ENCODE measurements around the gene GOSR1.
"Not testable (repeated sequence)": the region's sequence is repeated elsewhere in the genome, so short reads cannot be mapped to it uniquely, and the experiment has no call there.

GOSR1 gene

DNA sequence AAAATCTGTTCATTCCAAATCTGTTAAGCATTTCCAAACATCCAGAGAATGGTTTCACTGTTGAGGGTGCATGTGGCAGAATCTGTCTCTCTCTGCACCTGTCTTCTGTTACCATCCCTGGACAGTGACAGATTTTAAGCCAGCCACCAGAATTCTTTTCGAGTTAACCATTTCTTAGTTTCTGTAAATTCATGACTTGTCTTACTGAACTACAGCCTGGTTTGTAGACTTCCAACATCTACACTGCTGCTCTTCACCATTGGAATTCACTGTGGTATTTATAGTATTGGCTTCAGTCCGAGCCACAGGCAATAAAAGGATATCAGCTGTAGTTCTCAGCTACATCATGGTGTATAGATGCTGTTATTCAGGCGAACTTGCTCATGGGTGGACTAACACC is 47.6 kb downstream of the GOSR1 start:
- Histone ChIP-seq H3K36me3 (peaks cover 41% of the 10 kb centered on the region), H3K4me1 (ENCODE audit: control insufficient read depth in 1 of 2, insufficient read depth in 1 of 2, low read depth in 1 of 2, low read length in 1 of 2) (no peaks in the 10 kb centered on the region), H3K27me3 (no peaks in the 10 kb centered on the region), H3K4me3 (ENCODE audit: low read depth in 1 of 2, low read length in 1 of 2) (no peak overlapping the region), H3K27ac (no peak overlapping the region), H3K9me3 (no peaks in the 10 kb centered on the region)
- TF ChIP-seq, protein P1, sequence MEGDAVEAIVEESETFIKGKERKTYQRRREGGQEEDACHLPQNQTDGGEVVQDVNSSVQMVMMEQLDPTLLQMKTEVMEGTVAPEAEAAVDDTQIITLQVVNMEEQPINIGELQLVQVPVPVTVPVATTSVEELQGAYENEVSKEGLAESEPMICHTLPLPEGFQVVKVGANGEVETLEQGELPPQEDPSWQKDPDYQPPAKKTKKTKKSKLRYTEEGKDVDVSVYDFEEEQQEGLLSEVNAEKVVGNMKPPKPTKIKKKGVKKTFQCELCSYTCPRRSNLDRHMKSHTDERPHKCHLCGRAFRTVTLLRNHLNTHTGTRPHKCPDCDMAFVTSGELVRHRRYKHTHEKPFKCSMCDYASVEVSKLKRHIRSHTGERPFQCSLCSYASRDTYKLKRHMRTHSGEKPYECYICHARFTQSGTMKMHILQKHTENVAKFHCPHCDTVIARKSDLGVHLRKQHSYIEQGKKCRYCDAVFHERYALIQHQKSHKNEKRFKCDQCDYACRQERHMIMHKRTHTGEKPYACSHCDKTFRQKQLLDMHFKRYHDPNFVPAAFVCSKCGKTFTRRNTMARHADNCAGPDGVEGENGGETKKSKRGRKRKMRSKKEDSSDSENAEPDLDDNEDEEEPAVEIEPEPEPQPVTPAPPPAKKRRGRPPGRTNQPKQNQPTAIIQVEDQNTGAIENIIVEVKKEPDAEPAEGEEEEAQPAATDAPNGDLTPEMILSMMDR (IDR thresholded peaks at IDR 0.05), result no peak

DNA sequence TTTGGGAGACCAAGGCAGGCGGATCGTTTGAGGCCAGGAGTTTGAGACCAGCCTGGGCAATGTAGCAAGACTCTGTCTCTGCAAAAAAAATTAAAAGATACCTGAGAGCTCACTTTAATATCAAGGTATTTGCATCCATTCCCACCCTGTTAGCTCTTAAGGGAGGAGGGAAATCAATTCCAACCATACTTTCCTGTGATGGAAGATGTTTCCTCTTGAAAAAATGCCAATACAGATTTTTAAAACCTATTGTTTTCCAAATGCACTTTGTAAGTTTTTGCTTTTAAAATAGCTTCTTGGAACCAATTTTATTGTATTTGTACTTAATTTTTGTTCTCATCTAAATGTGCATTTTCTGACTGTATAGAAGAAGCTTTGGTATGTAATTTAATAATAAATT is 49.2 kb downstream of the GOSR1 start:
- Histone ChIP-seq H3K27ac (no peak overlapping the region), H3K9me3 (no peaks in the 10 kb centered on the region), H3K4me1 (ENCODE audit: control insufficient read depth in 1 of 2, insufficient read depth in 1 of 2, low read depth in 1 of 2, low read length in 1 of 2) (no peaks in the 10 kb centered on the region), H3K36me3 (peaks cover 28% of the 10 kb centered on the region), H3K27me3 (no peaks in the 10 kb centered on the region), H3K4me3 (ENCODE audit: low read depth in 1 of 2, low read length in 1 of 2) (no peak overlapping the region)
- TF ChIP-seq, protein P1 (IDR thresholded peaks at IDR 0.05), result no peak

DNA sequence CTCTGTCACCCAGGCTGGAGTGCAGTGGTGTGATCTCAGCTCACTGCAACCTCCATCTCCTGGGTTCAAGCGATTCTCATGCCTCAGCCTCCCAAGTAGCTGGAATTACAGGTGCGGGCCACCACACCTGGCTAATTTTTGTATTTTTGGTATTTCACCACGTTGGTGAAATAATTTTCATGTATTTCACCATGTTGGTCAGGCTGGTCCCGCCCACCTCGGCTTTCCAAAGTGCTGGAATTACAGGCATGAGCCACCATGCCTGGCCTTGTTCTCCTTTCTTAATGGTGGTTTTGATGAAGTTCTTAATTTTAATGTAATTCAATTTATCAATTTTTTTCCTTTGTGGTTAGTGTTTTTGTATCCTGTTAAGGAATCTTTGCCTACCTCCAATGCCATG is 51.5 kb downstream of the GOSR1 start:
- H3K36me3 ChIP-seq; H3K4me3 ChIP-seq (ENCODE audit: low read depth in 1 of 2, low read length in 1 of 2); H3K9me3 ChIP-seq; H3K27ac ChIP-seq; H3K4me1 ChIP-seq (ENCODE audit: control insufficient read depth in 1 of 2, insufficient read depth in 1 of 2, low read depth in 1 of 2, low read length in 1 of 2); H3K27me3 ChIP-seq: not testable (repeated sequence)

DNA sequence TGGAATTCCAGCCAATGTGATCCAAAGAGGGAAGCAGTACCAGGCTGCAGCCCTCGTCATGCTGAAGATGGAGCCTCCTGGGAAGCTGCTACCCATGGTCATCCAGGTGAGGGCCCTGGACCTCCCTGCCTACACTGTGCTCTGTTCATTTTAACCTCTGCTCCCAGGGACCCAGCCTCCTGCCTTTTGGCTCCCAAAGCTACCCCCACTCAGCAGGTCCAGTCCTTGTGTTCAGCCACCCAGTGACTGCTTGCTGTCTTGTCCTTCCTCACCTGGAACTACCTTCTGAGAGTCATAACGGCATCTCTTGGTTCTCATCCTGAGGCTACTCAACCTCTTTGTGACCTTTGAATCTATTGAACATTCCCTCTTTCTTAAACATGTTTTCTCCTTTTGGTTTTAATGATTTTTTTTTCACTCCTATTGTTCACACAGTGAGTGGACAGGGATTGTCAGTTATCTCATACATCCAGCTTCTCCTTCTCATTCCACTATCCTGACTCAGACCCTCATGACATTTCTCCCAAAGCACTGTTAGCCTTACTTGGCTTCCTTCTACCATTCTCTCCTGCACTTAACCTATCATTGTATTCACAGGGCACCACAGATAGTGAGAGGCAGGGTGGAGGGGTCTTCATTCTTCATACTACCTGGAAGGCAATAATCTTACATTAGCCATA is 53.3 kb downstream of the GOSR1 start:
- no peaks in the 10 kb centered on the region for H3K27me3 ChIP-seq
- no peak overlapping the region for H3K4me3 ChIP-seq (ENCODE audit: low read depth in 1 of 2, low read length in 1 of 2)
- TF ChIP-seq, protein P1 (IDR thresholded peaks at IDR 0.05), result no peak
- no peaks in the 10 kb centered on the region for H3K36me3 ChIP-seq
- no peaks in the 10 kb centered on the region for H3K4me1 ChIP-seq (ENCODE audit: control insufficient read depth in 1 of 2, insufficient read depth in 1 of 2, low read depth in 1 of 2, low read length in 1 of 2)
- no peaks in the 10 kb centered on the region for H3K9me3 ChIP-seq
- no peak overlapping the region for H3K27ac ChIP-seq

DNA sequence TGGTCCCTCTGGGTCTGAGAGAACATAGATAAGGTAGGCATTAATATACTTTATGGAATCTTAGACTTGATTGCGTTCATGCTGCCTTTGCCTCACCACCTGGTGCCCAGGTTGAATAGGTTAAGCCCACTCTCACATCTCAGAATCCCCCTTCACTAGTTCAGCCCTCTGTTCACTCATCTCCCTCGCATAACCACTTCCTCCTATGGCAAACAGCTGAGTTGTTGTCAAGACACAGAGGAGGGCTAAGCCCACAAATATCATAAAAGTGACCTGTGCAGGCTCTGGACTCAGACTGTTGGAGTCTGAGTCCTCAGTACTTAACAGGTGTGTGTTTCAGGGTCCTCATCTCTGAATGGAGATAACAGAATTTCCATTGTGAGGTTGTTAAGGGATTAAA is 55.7 kb downstream of the GOSR1 start:
- H3K4me1 ChIP-seq (ENCODE audit: control insufficient read depth in 1 of 2, insufficient read depth in 1 of 2, low read depth in 1 of 2, low read length in 1 of 2), result no peaks in the 10 kb centered on the region
- no peaks in the 10 kb centered on the region for H3K27me3 ChIP-seq
- no peak overlapping the region for H3K27ac ChIP-seq
- no peaks in the 10 kb centered on the region for H3K36me3 ChIP-seq
- no peaks in the 10 kb centered on the region for H3K9me3 ChIP-seq
- TF ChIP-seq, protein P1 (IDR thresholded peaks at IDR 0.05), result no peak
- H3K4me3 ChIP-seq (ENCODE audit: low read depth in 1 of 2, low read length in 1 of 2), result no peak overlapping the region

DNA sequence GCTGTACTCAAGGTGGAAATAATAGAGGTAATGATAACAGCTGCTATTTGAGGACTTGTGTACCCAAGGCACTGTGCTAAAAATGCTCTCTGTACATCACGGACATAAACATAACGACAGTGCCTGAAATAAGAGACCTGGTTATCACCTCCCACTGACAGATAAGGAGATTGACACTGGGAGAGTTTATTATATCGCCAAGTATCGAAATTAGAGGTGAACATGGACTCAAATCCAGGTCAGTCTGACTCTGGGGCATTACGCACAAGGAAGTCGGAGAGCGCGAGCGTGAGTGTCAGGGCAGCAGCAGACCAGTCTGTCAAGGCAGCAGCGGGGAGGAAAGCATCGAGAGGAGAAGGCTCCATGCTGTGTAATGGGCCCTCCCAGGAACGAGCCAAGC is 57.1 kb downstream of the GOSR1 start:
- Histone ChIP-seq H3K4me1 (ENCODE audit: control insufficient read depth in 1 of 2, insufficient read depth in 1 of 2, low read depth in 1 of 2, low read length in 1 of 2) (no peaks in the 10 kb centered on the region), H3K4me3 (ENCODE audit: low read depth in 1 of 2, low read length in 1 of 2) (no peak overlapping the region), H3K9me3 (no peaks in the 10 kb centered on the region), H3K27ac (no peak overlapping the region), H3K36me3 (no peaks in the 10 kb centered on the region), H3K27me3 (no peaks in the 10 kb centered on the region)
- TF ChIP-seq, protein P1 (IDR thresholded peaks at IDR 0.05), result no peak

Data from neutrophil (primary cell).